GM12878 (cell line): Measurements from ENCODE around the gene TTYH3. TPM values are rescaled to one million over a fixed set of nuclear protein-coding genes. Genes with fewer than 3 reads are reported as not detected.

ENCODE experiments used
- ATAC-seq: fragments of 200-7000 bp; cut with Tn5 transposase; 3 replicates; pipeline ENCODE4 v1.9.1; 2020; ENCODE audit warnings: mild to moderate bottlenecking, moderate library complexity
- BruUV-seq: library from RNA; stranded (reverse); fragments of 400-500 nt; replicated peaks from 2 replicates; lab custom pipeline; 2021; lab: Mats Ljungman, UMichigan
- CTCF ChIA-PET: fragments of 300-600 bp; sonication (Branson Sonifier 250); formaldehyde crosslinking; extraction: SDS; loops from one replicate; lab custom pipeline; 2021; ENCODE audit warnings: inconsistent platforms; lab: Yijun Ruan, JAX
- POLR2A ChIA-PET: fragments of 350-600 bp; formaldehyde crosslinking; extraction: SDS; loops from one replicate; lab custom pipeline; 2021; ENCODE audit warnings: inconsistent platforms; lab: Charles Lee
- RAD21 ChIA-PET: fragments of 300-600 bp; sonication (Branson Sonifier 250); formaldehyde crosslinking; loops from one replicate; lab custom pipeline; 2023; ENCODE audit warnings: antibody characterized with exemption; ENCODE audit not compliant: unreplicated experiment; lab: Charles Lee
- SMC1A ChIA-PET: fragments of 300-600 bp; sonication (Branson Sonifier 250); formaldehyde crosslinking; loops from one replicate; lab custom pipeline; 2023; ENCODE audit not compliant: unreplicated experiment, uncharacterized antibody; lab: Charles Lee
- DNase-seq: peaks from one replicate; pipeline ENCODE4 v3.0.0-alpha.2; 2011; ENCODE audit warnings: low read depth, low spot score
- FAIRE-seq: peaks from 3 replicates; lab custom pipeline; 2011; peaks lifted over from hg19 to GRCh38; lab: Jason Lieb, UNC
- H2AFZ ChIP-seq: 2 replicates; pipeline ENCODE4 v1.6.0; 2011; ENCODE audit warnings: low read depth, low read length, control low read depth; ENCODE audit not compliant: control insufficient read depth
- H3K27ac ChIP-seq: 2 replicates; pipeline ENCODE4 v1.5.1; 2011; ENCODE audit warnings: control low read depth; ENCODE audit not compliant: control insufficient read depth, insufficient read depth
- H3K27me3 ChIP-seq, 2 experiments: replicated peaks in 1 of 2; 2 replicates each; pipeline versions ENCODE4 v1.6.0 to v1.6.1; 2011; ENCODE audit warnings: low read length in 1 of 2; ENCODE audit not compliant: control insufficient read depth in 2 of 2, insufficient read depth in 2 of 2
- H3K36me3 ChIP-seq, 2 experiments: 2 replicates each; pipeline ENCODE4 v1.5.1; 2011; ENCODE audit warnings: low read length in 1 of 2; ENCODE audit not compliant: control insufficient read depth in 2 of 2, insufficient read depth in 2 of 2
- H3K4me1 ChIP-seq: 2 replicates; pipeline ENCODE4 v1.6.1; 2011; ENCODE audit warnings: mild to moderate bottlenecking, low read length, moderate library complexity, mixed read lengths; ENCODE audit not compliant: control insufficient read depth, insufficient read depth
- H3K4me2 ChIP-seq: 2 replicates; pipeline ENCODE4 v1.6.0; 2011; ENCODE audit warnings: control low read depth; ENCODE audit not compliant: control insufficient read depth, insufficient read depth
- H3K4me3 ChIP-seq: fragments of 200-600 bp; sonication (generic); 2 replicates; pipeline ENCODE4 v1.5.1; 2016
- H3K79me2 ChIP-seq: 2 replicates; pipeline ENCODE4 v1.6.0; 2011; ENCODE audit warnings: low read length; ENCODE audit not compliant: control insufficient read depth, insufficient read depth
- H3K9ac ChIP-seq: 2 replicates; pipeline ENCODE4 v1.8.0; 2011; ENCODE audit warnings: low read length, control low read depth, mixed read lengths; ENCODE audit not compliant: control insufficient read depth, insufficient read depth
- H3K9me3 ChIP-seq: replicated peaks from 3 replicates; pipeline ENCODE4 v1.5.1; 2011; ENCODE audit warnings: mild to moderate bottlenecking, low read length; ENCODE audit not compliant: control insufficient read depth, insufficient read depth
- H4K20me1 ChIP-seq: 2 replicates; pipeline ENCODE4 v1.6.0; 2011; ENCODE audit not compliant: control insufficient read depth, insufficient read depth
- ETV6 ChIP-seq, 2 experiments: fragments of 450-650 bp in 1 of 2; IDR thresholded peaks in 1 of 2; conservative IDR thresholded peaks in 1 of 2; 2 replicates each; pipeline ENCODE4 v1.6.1; 2014; ENCODE audit warnings: antibody characterized with exemption in 1 of 2, borderline replicate concordance in 1 of 2, low read depth in 1 of 2, mild to moderate bottlenecking in 1 of 2, moderate library complexity in 1 of 2
- FOXM1 ChIP-seq: IDR thresholded peaks from 2 replicates; pipeline ENCODE4 v1.6.1; 2012; ENCODE audit warnings: low read depth, mild to moderate bottlenecking, inconsistent platforms, low read length, moderate library complexity
- GATAD2B ChIP-seq: fragments of 450-650 bp; conservative IDR thresholded peaks from 2 replicates; pipeline ENCODE4 v1.6.1; 2017; ENCODE audit warnings: low read depth, mild to moderate bottlenecking, moderate library complexity
- HDAC2 ChIP-seq: fragments of 200-600 bp; sonication (generic); IDR thresholded peaks from 2 replicates; pipeline ENCODE4 v1.6.1; 2017
- JUNB ChIP-seq: IDR thresholded peaks from 2 replicates; pipeline ENCODE4 v1.6.1; 2016; ENCODE audit warnings: antibody characterized with exemption, mild to moderate bottlenecking
- NFYB ChIP-seq: IDR thresholded peaks from 2 replicates; pipeline ENCODE4 v1.6.1; 2011; ENCODE audit warnings: low read depth, mild to moderate bottlenecking, low read length, improper control_type of control experiment, moderate library complexity; ENCODE audit not compliant: insufficient read depth
- NR2C2 ChIP-seq: IDR thresholded peaks from 2 replicates; pipeline ENCODE4 v1.6.1; 2011; ENCODE audit warnings: borderline replicate concordance, low read depth; ENCODE audit not compliant: control insufficient read depth, insufficient read length
- RUNX3 ChIP-seq: IDR thresholded peaks from 2 replicates; pipeline ENCODE4 v1.6.1; 2012; ENCODE audit warnings: low read length, inconsistent platforms
- TCF3 ChIP-seq: IDR thresholded peaks from 2 replicates; pipeline ENCODE4 v1.6.1; 2012; ENCODE audit warnings: low read depth, mild to moderate bottlenecking, low read length, borderline replicate concordance; ENCODE audit not compliant: insufficient read depth
- WRNIP1 ChIP-seq: IDR thresholded peaks from 2 replicates; pipeline ENCODE4 v1.6.1; 2011; ENCODE audit warnings: low read depth, low read length, improper control_type of control experiment, borderline replicate concordance
- ZBED1 ChIP-seq: IDR thresholded peaks from 2 replicates; pipeline ENCODE4 v1.6.1; 2016; ENCODE audit warnings: borderline replicate concordance
- WGBS: methylation state at CpG from one replicate; pipeline ENCODE4 v1.1.6; 2016; ENCODE audit warnings: low lambda C conversion rate; ENCODE audit not compliant: insufficient replicate concordance, insufficient coverage; ENCODE audit errors: missing lambda C conversion rate; 5-methylcytosine and 5-hydroxymethylcytosine counted together
- in situ Hi-C: fragments of 300-500 bp; cut with MboI; formaldehyde crosslinking; loops from 9 replicates; pipeline ENCODE4 v1.14.3; 2018; ENCODE audit warnings: mixed read lengths
- intact Hi-C: fragments of 100-400 bp; cut with micrococcal nuclease; formaldehyde crosslinking; loops from one replicate; pipeline ENCODE4 v1.14.2; 2022; ENCODE audit not compliant: unreplicated experiment
- polyA plus RNA-seq, 11 experiments: library from polyadenylated mRNA; depleted of rRNA in 4 of 11; unstranded in 6 of 11; stranded (reverse) in 5 of 11; fragments of >200 nt; fragmentation: Nextera tagmentation in 4 of 11; fragmentation: Illumina TruSeq in 1 of 11; extraction: Ambion mirVana in 4 of 11; extraction: Trizol in 1 of 11; gene quantifications; 1 replicate in 1 of 11; 2 replicates in 10 of 11; pipeline versions ENCODE4 v1.2.1 to v1.2.3, GENCODE V29; 2011 to 2016; ENCODE audit warnings: inconsistent platforms in 2 of 11, missing spikeins in 2 of 11, low read depth in 1 of 11
- total RNA-seq, 4 experiments: library from RNA; depleted of rRNA in 3 of 4; stranded (reverse); fragments of >200 nt in 3 of 4; fragmentation: Illumina TruSeq in 1 of 4; extraction: Trizol in 1 of 4; gene quantifications; 2 replicates each; pipeline versions ENCODE4 v1.2.1 to v1.2.3, GENCODE V29; 2013 to 2021

Gene TTYH3
- total and polyA plus RNA-seq, 10 of the 15 experiments (the other 5 are each of a cell fraction or from before 2014, with no cell fraction given), result 0.79 to 71.4 (median 10.5) TPM

- no peaks in the 10 kb centered on the region for H4K20me1 ChIP-seq
- H3K9me3 ChIP-seq, result no peaks in the 10 kb centered on the region
- no peak overlapping the region for H2AFZ ChIP-seq
- ATAC-seq, result no peak
- in situ Hi-C loops (no loop called here), intact Hi-C loops (no loop called here)
- DNase-seq, result no peak
- no TSS peak for BruUV-seq
- ChIA-PET SMC1A (interaction anchor here (0.7 kb wide), 1 partner anchor 86 kb away, joined by 3 read pairs; no protein-coding TSS in a partner anchor), POLR2A (no interaction called here), CTCF (interaction anchor here (1.2 kb wide), 1 partner anchor 27 kb away, joined by 3 read pairs; no protein-coding TSS in a partner anchor), RAD21 (no interaction called here)
- TF ChIP-seq JUNB (no peak), FOXM1 (no peak), GATAD2B (no peak), ETV6 (conservative IDR thresholded peaks at IDR 0.05 in 1 of 2, IDR thresholded peaks at IDR 0.05 in 1 of 2; ENCODE audit: borderline replicate concordance in 1 of 2, low read depth in 1 of 2) (no peak)
- no peak overlapping the region for H3K4me2 ChIP-seq
- FAIRE-seq, result no peak
- no peaks in the 10 kb centered on the region for H3K36me3 ChIP-seq
- no peaks in the 10 kb centered on the region for H3K27me3 ChIP-seq
- WGBS, result 51% methylated on average over 15 of the region's 18 CpGs
- H3K4me3 ChIP-seq, result no peak overlapping the region
- no peak overlapping the region for H3K27ac ChIP-seq
- H3K4me1 ChIP-seq, result no peaks in the 10 kb centered on the region
- H3K9ac ChIP-seq, result no peak overlapping the region
- H3K79me2 ChIP-seq, result no peaks in the 10 kb centered on the region
Observed at GRCh38 chr7:2624293-2624886, 7.4 kb upstream of the TTYH3 start.

GRCh38 chr7:2626498-2627117 is 5.2 kb upstream of the TTYH3 start:
- 54% methylated on average over 20 of the region's 20 CpGs for WGBS
- no peaks in the 10 kb centered on the region for H3K79me2 ChIP-seq
- H3K9me3 ChIP-seq, result no peaks in the 10 kb centered on the region
- no peak overlapping the region for H3K9ac ChIP-seq
- H2AFZ ChIP-seq, result no peak overlapping the region
- no peak for DNase-seq
- TF ChIP-seq NR2C2 (no peak), NFYB (no peak), ZBED1 (no peak), TCF3 (no peak), HDAC2 (no peak), WRNIP1 (no peak), RUNX3 (no peak)
- H3K4me1 ChIP-seq, result peaks cover 4% of the 10 kb centered on the region; the same call in 1 of the 2 replicates
- intact Hi-C loops, result no loop called here
- BruUV-seq, result no TSS peak
- H3K4me3 ChIP-seq, result no peak overlapping the region
- no peak for ATAC-seq
- RAD21 ChIA-PET, result no interaction called here
- SMC1A ChIA-PET, result no interaction called here
- FAIRE-seq, result no peak
- in situ Hi-C loops, result no loop called here
- H3K27me3 ChIP-seq, result 0 out of 4 replicates have a peak, but pooled peaks cover 0 to 1% of the 10 kb centered on the region in 2 experiments
- CTCF ChIA-PET, result no interaction called here
- H3K27ac ChIP-seq, result no peak overlapping the region
- no peak overlapping the region for H3K4me2 ChIP-seq
- POLR2A ChIA-PET, result no interaction called here
- H3K36me3 ChIP-seq, result no peaks in the 10 kb centered on the region
- H4K20me1 ChIP-seq, result no peaks in the 10 kb centered on the region
